Activated naive CD8-positive, alpha-beta T cell treated with anti-CD3 and anti-CD28 coated beads for 36 hours (primary cell): ENCODE data around the gene TRIM52. TPM values are rescaled to one million over a fixed set of nuclear protein-coding genes. Genes with fewer than 3 reads are reported as not detected.
"Not testable (repeated sequence)": the region's sequence is repeated elsewhere in the genome, so short reads cannot be mapped to it uniquely, and the experiment has no call there.

Experiments
- DNase-seq: peaks from one replicate; pipeline ENCODE4 v3.0.0; 2021
- H3K27ac Mint-ChIP-seq: one replicate; pipeline ENCODE4 v1.8.0; 2022; ENCODE audit warnings: mild to moderate bottlenecking, moderate library complexity, mixed read lengths
- H3K27me3 Mint-ChIP-seq: one replicate; pipeline ENCODE4 v1.8.0; 2022; ENCODE audit warnings: mild to moderate bottlenecking, mixed read lengths
- H3K36me3 Mint-ChIP-seq: one replicate; pipeline ENCODE4 v1.8.0; 2021; ENCODE audit warnings: mild to moderate bottlenecking, mixed read lengths
- H3K4me1 Mint-ChIP-seq: one replicate; pipeline ENCODE4 v1.8.0; 2021; ENCODE audit warnings: mixed read lengths
- H3K4me3 Mint-ChIP-seq: one replicate; pipeline ENCODE4 v1.8.0; 2022; ENCODE audit warnings: mild to moderate bottlenecking, moderate library complexity, mixed read lengths
- H3K9me3 Mint-ChIP-seq: one replicate; pipeline ENCODE4 v1.8.0; 2022; ENCODE audit warnings: mixed read lengths
- total RNA-seq, 2 experiments: library from RNA; stranded (reverse); gene quantifications; one replicate each; pipeline ENCODE4 v1.2.3, GENCODE V29; 2021

TRIM52 gene
- 10 to 100 TPM in 1 of 2 experiments, 1 to 10 TPM in 1; 9.6 to 11.2 TPM for total RNA-seq

DNA sequence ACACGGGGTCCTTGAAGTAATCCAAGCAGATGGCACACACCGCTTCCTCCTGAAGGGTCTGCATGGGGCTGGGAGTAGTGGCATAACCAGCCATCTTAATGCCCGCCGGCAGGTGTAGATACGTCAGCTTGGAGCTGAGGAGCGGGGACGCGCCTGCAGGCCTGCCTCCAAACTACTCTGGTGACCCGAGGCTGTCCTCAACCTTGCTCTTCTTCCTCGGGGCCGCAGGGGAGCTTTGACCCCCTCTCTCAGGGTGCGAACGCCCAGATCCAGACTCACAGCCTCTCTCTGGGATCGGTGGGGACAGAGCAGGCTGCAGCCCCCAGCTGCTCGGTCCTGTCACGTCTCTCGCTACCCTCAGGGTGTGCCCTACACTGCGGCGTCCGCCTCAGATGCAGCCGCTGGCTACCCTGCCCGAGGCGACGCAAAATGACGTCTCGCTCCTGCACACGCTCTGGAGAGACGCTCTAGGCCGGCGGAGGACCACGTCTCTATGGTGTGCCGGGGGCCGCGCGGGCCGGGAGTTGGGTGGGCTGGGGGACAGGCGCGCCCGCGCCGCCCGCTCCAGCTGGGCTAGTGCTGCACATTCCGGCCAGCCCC is at the start of gene TRIM52:
Gene TRIM52 (minus strand): TSS at position 424 of the 600 bp plus-strand sequence. CDS start 330 bp downstream, at position 94.
- Mint-ChIP-seq H3K4me3 (peak within 1 kb of the TSS; percentile 93), H3K36me3 (peaks cover 37% of the 10 kb centered on the region), H3K27ac (peak within 1 kb of the TSS; percentile 92), H3K9me3 (no peaks in the 10 kb centered on the region), H3K4me1 (peaks cover 29% of the 10 kb centered on the region), H3K27me3 (no peaks in the 10 kb centered on the region)
- peak; percentile 92 for DNase-seq

DNA sequence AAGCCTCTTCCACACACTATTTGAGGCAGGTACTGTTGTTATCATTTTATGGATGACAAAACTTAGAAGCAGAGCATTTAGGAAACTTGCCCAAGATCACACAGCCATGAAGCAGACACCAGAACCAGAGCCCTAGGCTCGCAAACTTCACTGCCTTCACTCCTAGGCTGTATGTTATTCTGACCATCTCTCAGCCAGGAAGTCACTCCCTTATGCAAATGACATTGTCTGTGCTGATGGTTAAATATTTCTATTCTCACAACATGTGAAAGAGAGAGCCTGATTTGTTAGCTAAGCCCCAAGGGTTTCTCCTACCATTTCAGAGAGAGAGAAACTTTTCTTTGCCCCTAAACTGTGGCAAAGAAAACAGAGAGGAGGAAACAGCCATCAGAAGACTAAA is 26.4 kb upstream of the TRIM52 start:
- not testable (repeated sequence) for H3K4me1 Mint-ChIP-seq, H3K27me3 Mint-ChIP-seq, H3K9me3 Mint-ChIP-seq, H3K27ac Mint-ChIP-seq, H3K4me3 Mint-ChIP-seq, H3K36me3 Mint-ChIP-seq, DNase-seq

DNA sequence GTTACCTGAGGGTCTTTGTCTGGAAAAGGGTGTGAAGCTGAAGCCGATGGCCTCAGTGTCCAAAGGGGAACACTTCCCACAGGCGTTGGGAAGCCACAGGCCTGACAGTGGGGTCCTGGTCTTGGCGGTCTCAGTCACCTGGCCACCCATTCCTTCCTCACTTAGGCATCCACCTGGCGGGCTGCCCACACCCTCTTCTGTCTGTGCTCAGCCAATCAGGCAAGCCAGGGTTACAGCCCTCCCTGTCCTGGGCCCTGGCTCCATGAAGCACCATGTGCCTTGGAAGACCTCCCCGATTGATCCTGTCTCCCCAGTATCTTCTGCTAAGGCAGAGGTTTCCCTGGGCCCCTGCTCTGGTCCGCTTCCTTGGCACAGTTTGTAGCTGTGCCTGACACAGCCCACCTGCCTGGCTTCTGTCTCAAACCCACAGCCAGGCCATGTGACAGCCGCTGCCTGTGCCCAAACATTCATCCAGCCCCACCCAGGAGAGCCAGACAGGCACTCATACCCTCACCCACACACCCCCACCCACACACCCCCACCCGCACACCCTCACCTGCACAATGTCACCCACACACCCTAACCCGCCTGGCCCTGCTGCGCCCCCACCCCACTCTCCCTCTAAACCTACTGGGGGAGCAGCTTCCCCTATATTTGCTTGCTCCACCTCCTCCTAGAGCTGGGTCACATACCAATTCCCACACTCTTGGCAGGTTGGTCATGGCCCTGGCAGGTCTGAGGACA is 25.2 kb upstream of the TRIM52 start:
- H3K9me3 Mint-ChIP-seq, H3K4me1 Mint-ChIP-seq, H3K27ac Mint-ChIP-seq, DNase-seq, H3K27me3 Mint-ChIP-seq, H3K4me3 Mint-ChIP-seq, H3K36me3 Mint-ChIP-seq: not testable (repeated sequence)

DNA sequence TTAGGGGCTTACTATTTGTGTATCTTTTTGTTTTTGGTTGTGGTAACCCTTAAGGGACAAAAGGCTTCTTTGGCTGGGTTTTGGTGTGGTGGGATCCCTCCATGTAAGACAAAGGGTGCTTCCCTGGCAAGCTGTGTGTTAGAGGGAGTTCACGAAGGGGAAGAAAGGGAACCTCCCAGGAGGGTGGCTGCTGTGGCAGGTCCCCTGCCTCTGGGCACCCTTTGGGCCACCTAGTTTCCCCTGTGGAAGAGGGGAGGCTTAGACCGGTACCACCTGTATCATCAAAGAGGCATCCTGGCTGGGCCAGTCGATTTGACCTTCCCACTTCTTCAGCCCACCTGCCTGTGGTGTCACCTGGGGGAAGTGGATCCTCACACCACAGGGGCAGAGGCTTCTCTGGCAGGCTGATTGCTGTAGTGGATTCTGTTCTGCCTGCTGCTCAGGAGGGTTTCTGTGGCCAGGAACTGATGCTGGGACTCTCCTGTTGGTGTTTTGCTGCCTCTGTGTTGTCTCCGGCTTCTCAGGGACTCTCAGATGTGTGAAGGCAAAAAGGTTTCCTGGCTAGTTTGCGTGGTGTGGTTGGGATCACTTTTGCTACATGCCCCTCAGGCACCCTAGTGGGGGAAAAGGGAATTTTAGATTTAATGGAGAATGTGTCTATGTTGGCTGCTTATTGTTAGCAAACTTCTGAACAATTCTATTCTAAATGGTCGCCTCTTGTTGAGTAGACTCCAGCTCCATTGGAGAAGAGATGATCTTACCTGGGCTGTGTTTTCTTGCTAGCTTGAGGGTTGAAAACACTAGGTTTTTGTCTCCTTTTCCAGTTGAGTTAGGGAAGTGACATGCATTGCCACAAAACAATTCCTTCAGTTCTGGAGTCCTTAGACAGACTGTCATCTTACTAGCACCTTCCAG is 23.2 kb upstream of the TRIM52 start:
- H3K9me3 Mint-ChIP-seq, DNase-seq, H3K27me3 Mint-ChIP-seq, H3K36me3 Mint-ChIP-seq, H3K4me1 Mint-ChIP-seq, H3K27ac Mint-ChIP-seq, H3K4me3 Mint-ChIP-seq: not testable (repeated sequence)

DNA sequence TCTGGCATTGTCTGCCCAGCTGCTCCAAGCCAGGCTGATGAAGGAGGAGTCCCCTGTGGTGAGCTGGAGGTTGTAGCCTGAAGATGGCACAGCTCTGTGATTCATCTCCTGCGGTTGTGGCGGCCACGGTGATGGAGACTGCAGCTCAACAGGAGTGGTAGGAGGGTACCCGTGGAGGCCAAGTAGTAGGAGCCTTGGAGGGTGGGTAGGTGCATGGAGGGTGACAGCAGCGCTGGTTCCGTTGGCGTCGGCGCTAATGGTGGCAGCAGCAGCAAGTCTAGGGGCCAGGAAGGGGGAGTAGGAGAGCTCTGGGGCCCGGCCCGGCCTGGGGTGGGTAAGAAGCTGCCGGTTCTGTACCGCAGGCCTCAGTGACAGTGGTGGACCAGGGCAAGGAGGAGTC is 22.4 kb upstream of the TRIM52 start:
- no peak overlapping the region for H3K27ac Mint-ChIP-seq
- H3K9me3 Mint-ChIP-seq = no peaks in the 10 kb centered on the region
- DNase-seq = no peak
- H3K36me3 Mint-ChIP-seq = no peaks in the 10 kb centered on the region
- no peak overlapping the region for H3K4me3 Mint-ChIP-seq
- H3K4me1 Mint-ChIP-seq = peaks cover 1% of the 10 kb centered on the region
- H3K27me3 Mint-ChIP-seq = no peaks in the 10 kb centered on the region

DNA sequence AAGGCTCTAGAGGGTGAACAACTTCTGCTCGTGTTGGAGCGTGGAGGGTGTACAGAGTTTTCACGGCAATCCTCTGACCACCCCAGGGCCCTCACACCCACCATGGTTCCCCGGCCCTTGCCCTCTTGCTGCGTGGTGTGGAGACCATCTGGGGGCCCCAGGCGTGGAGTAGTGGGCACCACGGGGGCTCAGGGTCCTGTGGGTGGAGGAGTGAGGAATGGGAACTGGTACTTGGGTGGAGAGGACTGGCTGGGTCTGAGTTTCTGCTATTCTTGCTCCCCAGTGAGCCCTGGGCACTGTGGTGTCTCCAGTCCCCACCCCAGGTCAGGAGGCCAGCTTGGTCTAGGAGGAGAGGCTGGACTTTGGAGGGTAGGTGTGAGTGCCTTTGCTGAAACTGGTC is 21.9 kb upstream of the TRIM52 start:
- DNase-seq = no peak
- Mint-ChIP-seq H3K9me3 (no peaks in the 10 kb centered on the region), H3K27ac (no peak overlapping the region), H3K4me1 (peaks cover 1% of the 10 kb centered on the region), H3K4me3 (no peak overlapping the region), H3K36me3 (no peaks in the 10 kb centered on the region), H3K27me3 (no peaks in the 10 kb centered on the region)

DNA sequence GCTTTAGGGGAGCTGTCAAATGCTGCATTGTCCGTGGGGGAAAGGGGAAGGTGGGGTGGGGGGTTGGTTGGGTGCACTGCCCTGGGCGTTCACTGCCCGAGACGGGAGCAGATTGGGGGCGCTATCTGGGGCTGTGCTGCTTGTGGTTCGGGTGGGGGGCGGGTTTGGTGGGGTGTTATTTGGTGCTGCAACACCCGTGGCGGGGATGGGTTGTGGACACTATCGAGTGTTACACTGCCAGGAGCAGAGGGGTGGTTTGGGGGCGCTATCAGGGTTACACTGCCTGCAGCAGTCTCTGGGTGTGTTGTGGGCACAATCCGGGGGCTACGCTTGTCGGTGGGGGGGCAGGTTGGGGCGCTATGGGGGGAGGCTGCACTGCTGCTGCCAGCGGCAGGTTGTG is 21.5 kb upstream of the TRIM52 start:
- H3K4me1 Mint-ChIP-seq, DNase-seq, H3K27ac Mint-ChIP-seq, H3K27me3 Mint-ChIP-seq, H3K4me3 Mint-ChIP-seq, H3K36me3 Mint-ChIP-seq, H3K9me3 Mint-ChIP-seq: not testable (repeated sequence)

DNA sequence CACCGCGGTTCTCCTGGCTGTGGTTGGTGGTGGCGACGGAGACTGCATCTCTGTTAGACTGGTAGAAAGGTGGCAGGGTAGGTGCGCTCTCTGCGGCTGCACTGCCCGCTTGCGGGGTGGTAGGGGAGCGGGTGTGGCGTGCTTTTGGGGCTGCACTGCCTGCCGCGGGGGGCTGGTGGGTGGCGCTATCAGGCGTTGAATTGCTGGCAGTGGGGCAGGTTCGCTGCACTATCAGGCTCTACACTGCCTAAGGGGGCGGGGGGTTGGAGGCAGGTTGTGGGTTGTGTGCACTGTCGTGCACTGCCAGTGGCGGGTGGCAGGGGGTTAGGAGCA is 21.0 kb upstream of the TRIM52 start:
- DNase-seq = no peak
- Mint-ChIP-seq H3K4me1 (peaks cover 1% of the 10 kb centered on the region), H3K4me3 (no peak overlapping the region), H3K27ac (no peak overlapping the region), H3K9me3 (no peaks in the 10 kb centered on the region), H3K27me3 (no peaks in the 10 kb centered on the region), H3K36me3 (no peaks in the 10 kb centered on the region)

DNA sequence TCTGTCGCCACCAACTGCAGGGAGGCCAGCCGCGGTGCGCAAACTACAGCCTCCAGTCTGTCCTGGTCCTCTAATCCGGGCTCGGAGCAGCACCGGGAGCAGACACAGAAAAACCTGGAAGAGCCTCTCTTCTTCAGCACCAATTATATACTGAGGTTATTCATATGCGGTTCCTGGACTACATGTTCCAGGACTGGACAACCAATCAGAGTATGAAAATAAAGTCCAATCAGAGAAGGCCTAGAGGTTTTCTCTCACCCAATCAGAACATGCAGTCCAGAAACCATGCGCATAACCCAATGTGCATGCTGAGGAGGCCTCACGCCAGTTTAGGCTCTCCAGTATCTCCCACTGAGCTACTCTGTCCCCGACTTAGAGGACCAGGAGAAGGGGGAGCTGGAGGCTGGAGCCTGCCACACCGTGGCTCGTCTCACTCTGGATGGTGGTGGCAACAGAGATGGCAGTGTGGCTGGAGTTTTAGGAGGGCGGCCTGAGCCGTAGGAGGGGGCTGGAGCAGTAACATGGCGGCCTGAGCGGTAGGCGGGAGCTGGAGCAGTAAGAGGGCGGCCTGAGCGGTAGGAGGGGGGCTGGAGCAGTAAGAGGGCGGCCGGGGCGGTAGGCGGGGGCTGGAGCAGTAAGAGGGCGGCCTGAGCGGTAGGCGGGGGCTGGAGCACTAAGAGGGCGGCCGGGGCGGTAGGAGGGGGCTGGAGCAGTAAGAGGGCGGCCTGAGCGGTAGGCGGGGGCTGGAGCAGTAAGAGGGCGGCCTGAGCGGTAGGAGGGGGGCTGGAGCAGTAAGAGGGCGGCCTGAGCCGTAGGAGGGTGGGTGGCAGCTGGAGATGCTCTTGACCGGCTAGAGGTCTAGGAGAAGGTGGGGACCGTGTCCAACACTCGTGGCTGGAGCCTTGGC is 20.4 kb upstream of the TRIM52 start:
- DNase-seq = no peak
- peaks cover 1% of the 10 kb centered on the region for H3K4me1 Mint-ChIP-seq
- H3K9me3 Mint-ChIP-seq = no peaks in the 10 kb centered on the region
- no peak overlapping the region for H3K27ac Mint-ChIP-seq
- no peaks in the 10 kb centered on the region for H3K36me3 Mint-ChIP-seq
- H3K27me3 Mint-ChIP-seq = no peaks in the 10 kb centered on the region
- H3K4me3 Mint-ChIP-seq = no peak overlapping the region

DNA sequence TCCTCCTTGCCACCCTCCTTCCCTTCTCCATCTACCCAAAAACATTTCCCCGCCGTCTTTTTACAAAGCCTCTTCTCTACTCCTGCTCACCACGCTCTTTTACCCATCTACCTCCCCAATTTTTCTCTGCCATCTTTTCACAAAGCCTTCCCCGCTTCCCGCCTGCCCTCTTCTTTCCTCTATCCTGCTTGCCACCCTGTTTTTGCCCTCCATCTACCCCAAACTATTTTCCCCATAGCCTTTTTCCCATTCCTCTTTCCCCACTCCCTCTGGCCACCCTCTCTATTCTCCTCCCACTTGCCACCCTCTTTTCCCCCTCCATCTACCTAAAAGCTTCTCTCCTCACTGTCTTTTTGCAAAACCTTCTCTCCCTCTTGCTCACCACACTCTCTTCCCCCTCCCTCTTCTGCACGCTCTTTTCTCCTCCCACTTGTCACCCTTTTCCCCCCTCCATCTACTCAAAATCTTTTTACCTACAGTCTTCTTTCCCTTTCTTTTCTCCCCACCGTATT is 19.4 kb upstream of the TRIM52 start:
- Mint-ChIP-seq H3K4me3 (no peak overlapping the region), H3K27ac (no peak overlapping the region), H3K9me3 (no peaks in the 10 kb centered on the region), H3K36me3 (no peaks in the 10 kb centered on the region), H3K4me1 (peaks cover 1% of the 10 kb centered on the region), H3K27me3 (no peaks in the 10 kb centered on the region)
- no peak for DNase-seq

DNA sequence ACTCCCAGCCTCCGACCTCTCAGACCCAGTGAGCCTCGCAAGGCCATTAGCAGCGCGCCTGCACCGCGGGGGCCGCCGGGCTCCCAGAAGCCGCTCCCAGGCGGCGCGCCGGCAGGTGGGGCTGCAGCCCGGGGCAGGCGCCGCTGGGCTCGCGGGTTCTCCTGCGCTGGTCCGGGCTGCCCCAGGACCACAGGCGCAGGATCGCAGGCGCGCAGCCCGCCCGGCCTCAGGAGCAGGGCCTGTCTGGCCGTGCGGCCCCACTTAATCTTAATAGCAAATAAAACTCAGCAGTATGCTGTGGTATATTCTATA is 12.4 kb upstream of the TRIM52 start:
- H3K4me3 Mint-ChIP-seq, H3K27me3 Mint-ChIP-seq: not testable (repeated sequence)
- peak; percentile 42 for DNase-seq

DNA sequence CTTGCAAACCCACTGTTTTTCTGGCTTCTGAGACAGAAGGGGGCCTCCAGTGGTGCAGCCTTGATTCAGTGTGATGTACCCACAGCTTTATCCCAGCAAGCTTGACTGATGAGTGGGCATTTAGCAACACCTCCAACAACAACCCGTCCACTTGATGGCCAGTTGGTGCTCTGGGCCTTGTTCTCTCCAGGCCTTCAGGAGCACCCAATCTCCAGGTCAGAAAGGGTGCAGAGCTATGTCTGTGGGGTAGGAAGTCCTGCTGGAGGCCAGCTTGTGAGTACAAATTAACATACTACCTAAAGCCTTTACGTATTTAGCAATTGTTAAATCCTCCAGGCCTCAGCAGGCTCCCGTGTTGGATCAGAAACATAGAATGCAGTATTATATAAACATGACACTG is 10.1 kb upstream of the TRIM52 start:
- Mint-ChIP-seq H3K36me3 (no peaks in the 10 kb centered on the region), H3K27ac (no peak overlapping the region), H3K4me3 (no peak overlapping the region), H3K4me1 (no peaks in the 10 kb centered on the region), H3K9me3 (no peaks in the 10 kb centered on the region), H3K27me3 (no peaks in the 10 kb centered on the region)
- DNase-seq = no peak

More for the DNA sequence above, 12.4 kb upstream of the TRIM52 start:
- H3K9me3 Mint-ChIP-seq, H3K4me1 Mint-ChIP-seq, H3K36me3 Mint-ChIP-seq, H3K27ac Mint-ChIP-seq: not testable (repeated sequence)

DNA sequence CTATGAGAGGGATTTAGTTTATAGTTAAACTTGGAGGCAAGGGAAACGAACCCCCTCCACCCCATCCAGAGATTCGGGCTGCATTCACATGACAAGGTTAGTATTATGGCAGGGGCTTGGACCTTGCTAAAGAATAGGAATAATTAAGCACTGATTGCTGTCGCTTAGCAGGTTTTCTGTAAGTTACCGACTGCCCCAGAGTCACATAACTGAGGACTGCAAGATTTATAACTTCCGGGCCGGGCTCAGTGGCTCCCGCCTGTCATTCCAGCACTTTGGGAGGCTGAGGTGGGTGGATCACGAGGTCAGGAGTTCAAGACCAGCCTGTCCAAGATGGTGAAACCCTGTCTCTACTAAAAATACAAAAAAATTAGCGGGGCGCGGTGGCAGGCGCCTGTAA is 7.0 kb upstream of the TRIM52 start:
- DNase-seq, H3K4me1 Mint-ChIP-seq, H3K27ac Mint-ChIP-seq, H3K27me3 Mint-ChIP-seq, H3K9me3 Mint-ChIP-seq, H3K4me3 Mint-ChIP-seq, H3K36me3 Mint-ChIP-seq: not testable (repeated sequence)

DNA sequence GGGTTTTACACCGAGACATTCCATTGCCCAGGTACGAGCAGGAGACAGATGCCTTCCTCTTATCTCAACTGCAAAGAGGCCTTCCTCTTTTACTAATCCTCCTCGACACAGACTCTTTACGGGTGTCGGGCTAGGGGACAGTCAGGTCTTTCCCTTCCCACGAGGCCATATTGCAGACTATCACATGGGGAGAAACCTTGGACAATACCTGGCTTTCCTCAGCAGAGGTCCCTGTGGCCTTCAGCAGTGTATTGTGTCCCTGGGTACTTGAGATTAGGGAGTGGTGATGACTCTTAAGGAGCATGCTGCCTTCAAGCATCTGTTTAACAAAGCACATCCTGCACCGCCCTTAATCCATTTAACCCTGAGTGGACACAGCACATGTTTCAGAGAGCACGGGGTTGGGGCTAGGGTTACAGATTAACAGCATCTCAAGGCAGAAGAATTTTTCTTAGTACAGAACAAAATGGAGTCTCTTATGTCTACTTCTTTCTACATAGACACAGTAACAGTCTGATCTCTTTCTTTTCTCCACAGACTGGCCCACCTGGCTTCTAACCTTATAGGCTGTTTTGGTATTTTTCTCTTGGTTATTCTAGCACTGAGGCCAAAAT is 6.5 kb upstream of the TRIM52 start:
- H3K4me3 Mint-ChIP-seq, H3K27ac Mint-ChIP-seq, DNase-seq, H3K36me3 Mint-ChIP-seq, H3K9me3 Mint-ChIP-seq, H3K27me3 Mint-ChIP-seq, H3K4me1 Mint-ChIP-seq: not testable (repeated sequence)
